NB4 (cell line): ENCODE results near the gene COLEC11.

Source experiments
- DNase-seq: peaks from one replicate; pipeline ENCODE4 v3.0.0; 2010; ENCODE audit warnings: low read depth
- H3K4me3 ChIP-seq: one replicate; pipeline ENCODE4 v1.5.1; 2011; ENCODE audit warnings: mild to moderate bottlenecking, low read depth, low read length, moderate library complexity
- CTCF ChIP-seq: IDR thresholded peaks from one replicate; pipeline ENCODE4 v1.5.1; 2012; ENCODE audit warnings: low read depth, low read length
- MAX ChIP-seq: IDR thresholded peaks from 2 replicates; pipeline ENCODE4 v1.6.1; 2011; ENCODE audit warnings: low read depth, low read length
- MYC ChIP-seq: IDR thresholded peaks from 2 replicates; pipeline ENCODE4 v1.6.1; 2011; ENCODE audit warnings: low read depth, low read length
- POLR2A ChIP-seq: IDR thresholded peaks from 2 replicates; pipeline ENCODE4 v1.6.1; 2011; ENCODE audit warnings: mild to moderate bottlenecking; ENCODE audit not compliant: insufficient read length; ENCODE audit errors: extremely low read depth

Gene COLEC11

GRCh38 chr2:3670941-3671340 is 76.0 kb downstream of the COLEC11 start:
- H3K4me3 ChIP-seq: no peak overlapping the region
- no peak for TF ChIP-seq CTCF
- no peak for TF ChIP-seq MYC
- no peak for TF ChIP-seq POLR2A
- no peak for TF ChIP-seq MAX
- DNase-seq: no peak

- H3K4me3 ChIP-seq: no peak overlapping the region
- no peak for DNase-seq
- TF ChIP-seq POLR2A (no peak), CTCF (no peak), MYC (no peak), MAX (no peak)
Measured at GRCh38 chr2:3672861-3673678, 78.2 kb downstream of the COLEC11 start.

- TF ChIP-seq CTCF (no peak), MYC (no peak), MAX (no peak), POLR2A (no peak)
- no peak overlapping the region for H3K4me3 ChIP-seq
- no peak for DNase-seq
Measured at GRCh38 chr2:3674066-3674845, 79.3 kb downstream of the COLEC11 start.

- DNase-seq: no peak
- TF ChIP-seq MYC (no peak), MAX (no peak), CTCF (no peak), POLR2A (no peak)
- no peak overlapping the region for H3K4me3 ChIP-seq
Measured at GRCh38 chr2:3675687-3676086, 80.8 kb downstream of the COLEC11 start.

- no peak for TF ChIP-seq POLR2A
- TF ChIP-seq CTCF: no peak
- TF ChIP-seq MYC: no peak
- no peak for TF ChIP-seq MAX
- no peak overlapping the region for H3K4me3 ChIP-seq
- DNase-seq: no peak
Measured at GRCh38 chr2:3677436-3677835, 82.5 kb downstream of the COLEC11 start.
